Stimulated activated CD4-positive, alpha-beta T cell treated with anti-CD3 and anti-CD28 coated beads, Interleukin-15, amount 100 ng/mL, for 24 hours (primary cell): ENCODE results near the gene SLC20A1.

Experiments
- DNase-seq: peaks from one replicate; pipeline ENCODE4 v3.0.0-alpha.2; 2020

Gene SLC20A1

GRCh38 chr2:112712465-112712864 lies 66.7 kb downstream of the SLC20A1 start:
- DNase-seq: no peak

- DNase-seq: peak; percentile 73
Measured at GRCh38 chr2:112712903-112713584, 67.3 kb downstream of the SLC20A1 start.
